HG02870 (cell line): ENCODE results near the gene BCL2.

ENCODE experiments used
- ATAC-seq: cut with Tn5 transposase; IDR thresholded peaks from one replicate; pipeline ENCODE4 v1.9.1; 2021; ENCODE audit warnings: mild to moderate bottlenecking, moderate library complexity; ENCODE audit not compliant: unreplicated experiment

The BCL2 gene

DNA sequence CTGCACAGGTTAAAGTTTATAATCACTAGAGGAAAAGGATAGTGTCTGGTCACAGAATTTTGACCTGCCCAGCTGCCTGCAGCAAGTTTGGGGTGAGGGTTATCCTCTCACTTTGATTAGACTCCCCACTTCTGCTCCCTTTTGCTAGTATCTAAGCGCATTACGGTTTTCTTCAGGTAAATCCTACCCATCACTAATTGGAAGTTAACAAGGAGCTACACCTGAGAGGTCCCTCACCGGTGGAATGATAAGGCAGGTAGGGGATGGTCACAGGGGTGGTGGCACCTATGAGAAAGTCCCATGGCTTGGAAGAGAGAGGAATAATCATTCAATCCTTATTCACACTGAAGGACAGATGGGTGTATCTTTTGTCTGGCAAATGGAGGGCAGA lies 7.6 kb downstream of the BCL2 start:
- no peak for ATAC-seq

DNA sequence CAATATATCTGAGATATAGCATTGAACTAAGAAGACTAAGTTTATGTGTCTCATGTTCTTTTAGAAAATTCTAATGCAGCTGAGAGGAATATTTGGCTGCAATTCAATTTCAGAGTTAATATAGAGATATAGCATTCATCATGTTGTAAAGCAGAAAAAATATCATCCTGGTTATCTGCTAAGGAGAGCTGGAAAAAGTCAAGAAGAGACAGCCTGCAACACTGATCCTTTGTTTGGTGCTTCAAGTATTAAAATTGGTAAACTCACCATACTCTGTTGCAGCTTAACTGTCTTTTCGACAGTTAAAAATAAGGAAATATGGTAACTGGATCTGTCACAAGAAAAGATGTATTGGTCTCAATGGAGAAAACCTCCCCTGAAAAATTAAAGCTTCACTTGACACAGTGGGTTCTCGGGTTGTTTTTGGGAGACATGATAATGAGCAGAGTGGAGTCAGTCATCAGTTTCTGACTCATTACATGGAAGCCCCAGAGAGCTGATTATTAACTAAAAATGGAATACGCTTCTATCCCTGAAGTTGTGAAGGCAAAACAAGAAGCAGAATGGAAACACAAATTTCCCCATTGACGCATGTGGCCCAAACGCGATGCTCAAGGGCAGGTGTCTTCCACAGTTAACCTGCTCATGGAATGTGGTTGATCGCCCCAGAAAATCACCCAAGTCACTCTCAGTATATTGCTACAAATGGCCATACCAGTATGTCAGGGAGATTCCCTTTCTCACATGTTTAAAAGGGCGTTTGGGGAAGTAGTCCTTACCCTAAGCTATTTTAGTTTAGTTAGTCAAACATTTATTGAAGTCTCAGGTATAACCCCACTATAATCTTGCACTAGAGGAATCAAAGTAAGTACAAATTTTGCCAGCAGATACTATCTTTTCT lies 8.2 kb downstream of the BCL2 start:
- ATAC-seq = peak; percentile 65

GRCh38 chr18:63309422-63309821 lies 10.1 kb downstream of the BCL2 start:
- no peak for ATAC-seq

GRCh38 chr18:63307551-63308200 lies 11.9 kb downstream of the BCL2 start:
- no peak for ATAC-seq

DNA sequence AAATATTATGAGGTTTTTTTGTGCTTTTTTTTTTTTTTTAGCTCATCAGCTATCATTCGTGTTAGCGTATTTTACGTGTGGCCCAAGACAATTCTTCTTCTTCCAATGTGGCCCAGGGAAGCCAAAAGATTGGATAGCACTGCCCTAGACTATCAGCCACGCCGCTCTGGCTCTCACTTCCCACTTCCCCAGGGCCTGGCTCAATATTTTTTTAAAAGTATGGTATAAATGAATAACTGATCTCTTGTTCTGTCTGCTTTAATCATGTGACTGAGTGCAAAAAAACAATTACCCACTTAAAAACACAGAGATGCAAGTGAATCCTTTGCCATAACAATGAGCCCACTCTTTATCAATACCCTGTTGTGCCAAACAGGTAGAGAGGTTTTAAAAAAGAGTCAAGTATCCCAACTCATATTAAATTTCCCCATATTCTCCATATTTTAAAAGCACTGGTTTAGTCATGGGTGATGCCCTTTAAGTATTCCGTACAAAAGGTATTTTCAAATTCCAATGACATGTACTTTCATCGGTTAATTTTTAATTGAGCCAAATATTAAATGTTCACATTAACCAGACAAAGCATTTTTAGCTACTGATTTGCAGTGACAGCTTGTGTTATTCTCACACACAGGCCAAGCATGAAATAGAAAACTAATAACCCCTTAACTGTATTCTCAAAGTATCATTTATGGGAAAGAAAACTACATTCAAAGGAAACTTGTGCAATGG lies 12.6 kb downstream of the BCL2 start:
- ATAC-seq = no peak

GRCh38 chr18:63306249-63306648 lies 13.3 kb downstream of the BCL2 start:
- ATAC-seq = no peak

- ATAC-seq = no peak
Measured at GRCh38 chr18:63303547-63303946, 16.0 kb downstream of the BCL2 start.

DNA sequence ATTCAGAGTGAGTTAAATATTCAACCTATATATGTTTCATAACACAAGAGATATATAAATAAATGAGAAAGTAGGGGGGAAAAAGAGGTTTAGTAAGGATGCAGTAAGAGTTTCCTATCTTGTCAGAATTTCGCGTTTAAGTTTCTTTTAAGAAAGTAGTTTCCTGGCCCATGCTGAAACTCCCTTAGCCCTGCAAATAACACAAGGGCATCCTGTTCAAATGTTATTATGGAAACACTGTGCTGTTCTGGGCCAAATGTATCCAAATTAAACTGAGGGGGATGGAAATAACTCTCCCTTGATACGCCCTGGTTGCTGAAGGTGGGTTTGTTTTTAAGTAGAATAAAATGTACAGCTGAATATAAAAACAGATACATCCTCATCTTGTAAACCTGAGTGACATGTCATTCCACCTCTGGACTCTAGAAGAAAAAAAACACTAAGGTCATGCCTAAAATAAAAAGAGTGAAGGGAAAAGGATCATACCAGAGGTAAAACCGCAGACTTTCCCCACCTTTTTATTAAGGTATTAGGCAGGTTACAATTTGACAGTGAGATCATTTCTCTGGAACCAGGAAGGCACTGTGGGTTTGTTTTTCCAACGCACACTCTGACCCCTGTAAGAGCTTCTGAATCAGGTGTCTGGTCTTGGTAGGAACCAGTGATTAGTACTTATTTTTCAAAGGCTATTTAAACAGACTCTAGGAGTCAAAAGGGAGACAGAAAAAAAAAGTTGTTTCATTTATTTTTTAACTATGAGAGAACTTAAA lies 16.7 kb downstream of the BCL2 start:
- no peak for ATAC-seq

GRCh38 chr18:63302220-63302619 lies 17.3 kb downstream of the BCL2 start:
- ATAC-seq = no peak

- ATAC-seq = no peak
Measured at GRCh38 chr18:63301434-63301833, 18.1 kb downstream of the BCL2 start.

DNA sequence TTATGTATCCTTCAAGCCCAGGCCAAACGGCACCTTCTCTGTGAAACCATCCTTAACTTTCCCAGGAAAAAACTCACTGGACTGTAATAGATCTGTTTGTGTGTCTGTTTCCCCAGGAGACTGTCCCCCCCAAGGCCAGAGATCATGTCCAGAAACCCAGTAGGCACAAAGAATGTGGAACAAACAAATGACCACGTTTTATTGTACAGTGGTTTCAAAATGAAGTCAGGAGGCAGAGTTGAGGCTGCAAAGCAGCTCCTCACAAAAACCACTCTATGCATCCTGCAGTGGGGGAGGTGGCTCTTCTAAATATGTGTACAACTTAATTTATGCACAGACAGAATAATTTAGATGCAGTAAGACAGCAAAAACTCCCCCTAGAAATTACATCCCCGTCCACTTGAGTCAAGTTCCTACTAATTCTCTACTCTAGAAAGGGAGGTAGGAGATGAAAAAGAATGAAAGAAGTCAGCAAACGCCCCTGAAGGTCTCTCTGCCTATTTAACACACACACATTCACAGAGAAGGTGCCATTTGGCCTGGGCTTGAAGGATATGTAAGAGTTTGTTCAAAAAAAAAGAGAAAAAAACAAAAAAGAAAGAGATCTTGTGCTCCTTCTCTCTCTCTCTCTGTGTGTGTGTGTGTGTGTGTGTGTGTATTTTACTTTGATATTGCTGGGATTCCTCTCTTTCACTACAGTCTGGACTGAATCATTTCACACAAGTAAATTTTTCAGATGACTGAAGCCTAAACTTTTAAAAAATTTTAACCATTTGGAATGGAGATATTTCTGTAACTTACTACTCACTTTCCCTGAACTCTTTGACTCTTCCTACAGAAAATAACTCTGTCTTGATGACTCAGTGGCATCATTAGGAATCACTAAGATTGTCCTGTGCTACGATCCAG lies 19.5 kb downstream of the BCL2 start:
- ATAC-seq = peak; percentile 77

DNA sequence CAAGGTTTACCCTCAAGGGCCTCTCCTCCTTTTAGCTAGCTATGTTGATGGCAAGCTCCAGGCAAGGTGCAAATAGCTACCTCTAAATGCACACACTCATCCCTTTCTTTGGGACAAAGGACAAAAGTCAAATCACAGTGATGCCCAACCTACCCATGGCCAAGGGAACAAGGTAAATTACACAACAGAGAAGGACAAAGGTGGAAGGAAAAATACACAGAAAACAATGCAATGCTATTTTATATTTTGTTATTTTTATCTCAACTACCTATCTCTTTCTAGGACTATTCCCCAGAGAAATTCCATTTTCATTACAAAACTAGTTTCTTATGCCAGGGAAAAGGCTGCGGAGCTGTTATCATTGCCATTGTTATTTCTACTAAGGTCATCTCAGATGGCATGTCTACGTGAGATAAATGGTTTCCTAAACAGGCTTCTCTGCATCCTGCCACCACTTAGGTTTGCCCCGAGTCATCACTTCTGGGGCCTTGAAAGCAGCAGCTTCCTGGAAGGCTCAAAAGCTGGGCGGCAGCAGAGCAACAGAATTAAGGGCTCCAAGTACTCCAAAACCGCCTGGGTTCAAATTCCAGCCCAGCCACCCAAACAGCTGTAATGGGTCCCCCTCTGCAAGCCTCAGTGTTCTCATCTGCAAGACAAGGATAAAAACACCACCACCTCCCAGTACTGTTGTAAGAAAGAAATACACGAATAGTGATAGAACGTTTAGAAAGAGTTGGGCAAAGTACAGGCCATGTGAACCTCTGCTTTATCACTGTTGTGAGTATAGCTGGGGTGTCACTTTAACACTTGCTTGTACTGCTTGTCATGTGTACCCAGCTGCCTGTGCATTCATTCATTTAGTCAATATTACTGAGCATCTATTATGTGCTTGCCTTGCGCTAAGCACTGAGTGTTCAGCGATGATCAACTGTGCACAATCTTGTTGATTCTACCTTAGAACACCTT lies 20.9 kb downstream of the BCL2 start:
- no peak for ATAC-seq

- ATAC-seq = no peak
Measured at GRCh38 chr18:63297687-63298399, 21.7 kb downstream of the BCL2 start.

DNA sequence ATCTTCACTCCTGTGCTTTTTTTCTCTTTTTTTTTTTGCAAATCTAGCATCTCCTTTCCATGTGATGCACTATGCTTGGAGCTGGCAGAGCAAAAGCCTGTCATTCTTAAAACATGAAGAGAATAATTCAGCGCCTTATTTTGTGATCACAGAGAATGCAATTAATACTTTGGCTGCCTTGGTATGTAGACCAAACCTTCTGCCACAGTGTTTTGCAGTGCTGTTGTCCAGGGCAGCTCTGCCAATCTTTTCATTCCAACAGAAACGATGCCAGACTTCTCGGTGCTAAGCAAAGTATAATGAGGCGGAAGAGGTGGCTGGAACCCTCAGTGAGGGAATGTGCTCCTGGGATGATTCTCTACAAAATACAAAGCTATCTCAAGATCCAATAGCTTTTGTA lies 25.6 kb downstream of the BCL2 start:
- ATAC-seq = no peak

GRCh38 chr18:63292831-63293683 lies 26.5 kb downstream of the BCL2 start:
- peak; percentile 65 for ATAC-seq

- no peak for ATAC-seq
Measured at GRCh38 chr18:63291278-63291677, 28.3 kb downstream of the BCL2 start.

- ATAC-seq = no peak
Measured at GRCh38 chr18:63290821-63291200, 28.8 kb downstream of the BCL2 start.
